Fibroblast of lung (primary cell): ENCODE data around the gene CNTN4.

Source experiments
- EZH2 ChIP-seq: IDR thresholded peaks from 2 replicates; pipeline ENCODE4 v1.5.1; 2012; ENCODE audit warnings: low read length, control low read depth, mild to moderate bottlenecking; ENCODE audit errors: missing control alignments
- TF ChIP-seq, protein P1 (sequence below), 2 donors: IDR thresholded peaks in 1 of 2; conservative IDR thresholded peaks in 1 of 2; 1 replicate in 1 of 2; 2 replicates in 1 of 2; pipeline ENCODE4 v1.5.1; 2011 to 2012; ENCODE audit warnings: low read length in 2 of 2, control low read depth in 1 of 2, inconsistent platforms in 1 of 2, low read depth in 1 of 2, mild to moderate bottlenecking in 1 of 2

DNA sequence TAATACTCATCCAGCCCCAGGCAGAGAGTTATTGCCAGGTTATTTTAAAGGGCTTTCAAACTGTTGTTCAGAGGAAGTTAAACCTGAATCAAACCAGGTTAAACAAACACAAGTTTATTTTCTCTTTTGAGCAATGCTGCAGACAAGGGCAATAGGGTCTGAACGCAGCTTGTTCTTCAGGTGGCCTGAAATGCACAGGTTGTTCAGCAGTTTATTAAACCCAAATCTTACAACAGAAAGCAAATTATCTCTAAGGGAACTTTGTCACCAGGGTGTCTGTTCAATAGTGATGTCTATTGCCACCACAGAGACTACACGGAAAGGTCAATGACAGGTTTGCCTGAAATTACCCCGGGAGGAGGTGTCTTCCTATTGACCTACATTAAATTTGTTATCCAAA lies 877.5 kb downstream of the CNTN4 start:
- TF ChIP-seq EZH2, result no peak
- TF ChIP-seq, protein P1, sequence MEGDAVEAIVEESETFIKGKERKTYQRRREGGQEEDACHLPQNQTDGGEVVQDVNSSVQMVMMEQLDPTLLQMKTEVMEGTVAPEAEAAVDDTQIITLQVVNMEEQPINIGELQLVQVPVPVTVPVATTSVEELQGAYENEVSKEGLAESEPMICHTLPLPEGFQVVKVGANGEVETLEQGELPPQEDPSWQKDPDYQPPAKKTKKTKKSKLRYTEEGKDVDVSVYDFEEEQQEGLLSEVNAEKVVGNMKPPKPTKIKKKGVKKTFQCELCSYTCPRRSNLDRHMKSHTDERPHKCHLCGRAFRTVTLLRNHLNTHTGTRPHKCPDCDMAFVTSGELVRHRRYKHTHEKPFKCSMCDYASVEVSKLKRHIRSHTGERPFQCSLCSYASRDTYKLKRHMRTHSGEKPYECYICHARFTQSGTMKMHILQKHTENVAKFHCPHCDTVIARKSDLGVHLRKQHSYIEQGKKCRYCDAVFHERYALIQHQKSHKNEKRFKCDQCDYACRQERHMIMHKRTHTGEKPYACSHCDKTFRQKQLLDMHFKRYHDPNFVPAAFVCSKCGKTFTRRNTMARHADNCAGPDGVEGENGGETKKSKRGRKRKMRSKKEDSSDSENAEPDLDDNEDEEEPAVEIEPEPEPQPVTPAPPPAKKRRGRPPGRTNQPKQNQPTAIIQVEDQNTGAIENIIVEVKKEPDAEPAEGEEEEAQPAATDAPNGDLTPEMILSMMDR (conservative IDR thresholded peaks at IDR 0.05 in 1 of 2, IDR thresholded peaks at IDR 0.05 in 1 of 2; ENCODE audit: low read depth in 1 of 2, low read length in 2 of 2), result no peak
